ENCODE data around the gene CIROP.

CIROP gene

GRCh38 chr14:23104591-23105347 is at the start of gene CIROP:
Gene CIROP (minus strand): TSS chr14:23104989. CDS start chr14:23104920, 69 bp downstream.
- DNase-seq (ENCODE audit: low spot score): no peak

GRCh38 chr14:23153851-23154796 is 49.3 kb upstream of the CIROP start:
- DNase-seq (ENCODE audit: low spot score): peak; percentile 87

- no peak for DNase-seq (ENCODE audit: low spot score)
Observed at GRCh38 chr14:23151342-23151741, 46.6 kb upstream of the CIROP start.

GRCh38 chr14:23149745-23150144 is 45.0 kb upstream of the CIROP start:
- no peak for DNase-seq (ENCODE audit: low spot score)

GRCh38 chr14:23148591-23149249 is 43.9 kb upstream of the CIROP start:
- DNase-seq (ENCODE audit: low spot score): no peak

- no peak for DNase-seq (ENCODE audit: low spot score)
Observed at GRCh38 chr14:23147676-23148075, 42.9 kb upstream of the CIROP start.

- DNase-seq (ENCODE audit: low spot score): no peak
Observed at GRCh38 chr14:23146980-23147379, 42.2 kb upstream of the CIROP start.

- no peak for DNase-seq (ENCODE audit: low spot score)
Observed at GRCh38 chr14:23146351-23146910, 41.6 kb upstream of the CIROP start.

GRCh38 chr14:23145794-23146350 is 41.1 kb upstream of the CIROP start:
- DNase-seq (ENCODE audit: low spot score): no peak

GRCh38 chr14:23143911-23144310 is 39.1 kb upstream of the CIROP start:
- DNase-seq (ENCODE audit: low spot score): no peak

- no peak for DNase-seq (ENCODE audit: low spot score)
Observed at GRCh38 chr14:23142826-23143225, 38.0 kb upstream of the CIROP start.

- DNase-seq (ENCODE audit: low spot score): peak; percentile 65
Observed at GRCh38 chr14:23141706-23142444, 37.1 kb upstream of the CIROP start.

- DNase-seq (ENCODE audit: low spot score): no peak
Observed at GRCh38 chr14:23140371-23140770, 35.6 kb upstream of the CIROP start.

GRCh38 chr14:23139874-23140273 is 35.1 kb upstream of the CIROP start:
- DNase-seq (ENCODE audit: low spot score): no peak

- DNase-seq (ENCODE audit: low spot score): no peak
Observed at GRCh38 chr14:23137813-23138535, 33.2 kb upstream of the CIROP start.

- DNase-seq (ENCODE audit: low spot score): no peak
Observed at GRCh38 chr14:23137192-23137812, 32.5 kb upstream of the CIROP start.

- no peak for DNase-seq (ENCODE audit: low spot score)
Observed at GRCh38 chr14:23136566-23137133, 31.9 kb upstream of the CIROP start.

- no peak for DNase-seq (ENCODE audit: low spot score)
Observed at GRCh38 chr14:23132970-23133369, 28.2 kb upstream of the CIROP start.

- DNase-seq (ENCODE audit: low spot score): no peak
Observed at GRCh38 chr14:23131482-23131881, 26.7 kb upstream of the CIROP start.

GRCh38 chr14:23130871-23131270 is 26.1 kb upstream of the CIROP start:
- no peak for DNase-seq (ENCODE audit: low spot score)

Data from AG08396 (cell line).